Gastrocnemius medialis (tissue), 4 donors: Measurements from ENCODE around the gene CACNA2D1. TPM values are rescaled to one million over a fixed set of nuclear protein-coding genes. Genes with fewer than 3 reads are reported as not detected.

Experiments
- ATAC-seq, 2 donors: fragments of 150-250 bp; one replicate each; pipeline ENCODE4 v1.9.1; 2016
- DNase-seq, 2 donors: peaks; one replicate each; pipeline ENCODE4 v3.0.0-alpha.2; 2019
- H3K27ac ChIP-seq, 4 donors: fragments of 200-600 bp; sonication (generic); 1 replicate in 1 of 4; 2 replicates in 3 of 4; pipeline ENCODE4 v1.5.1; 2016 to 2018; ENCODE audit warnings: mild to moderate bottlenecking in 2 of 4, moderate library complexity in 1 of 4
- H3K27me3 ChIP-seq, 3 donors: fragments of 200-600 bp; sonication (generic) in 2 of 3; 1 replicate in 1 of 3; 2 replicates in 2 of 3; pipeline versions ENCODE4 v1.5.1 to v1.6.0; 2016 to 2019; ENCODE audit warnings: mild to moderate bottlenecking in 1 of 3, moderate library complexity in 1 of 3
- H3K36me3 ChIP-seq, 2 donors: fragments of 200-600 bp; sonication (generic) in 1 of 2; one replicate each; pipeline ENCODE4 v1.5.1; 2017 to 2018
- H3K4me1 ChIP-seq, 2 donors: fragments of 200-600 bp; sonication (generic) in 1 of 2; one replicate each; pipeline ENCODE4 v1.5.1; 2016 to 2017; ENCODE audit warnings: mild to moderate bottlenecking in 2 of 2
- H3K4me3 ChIP-seq, 4 donors: fragments of 200-600 bp; sonication (generic) in 3 of 4; 1 replicate in 1 of 4; 2 replicates in 3 of 4; pipeline ENCODE4 v1.5.1; 2016 to 2019; ENCODE audit warnings: mild to moderate bottlenecking in 2 of 4
- H3K9me3 ChIP-seq, 3 donors: fragments of 200-600 bp; sonication (generic) in 2 of 3; 1 replicate in 1 of 3; 2 replicates in 2 of 3; pipeline ENCODE4 v1.5.1; 2016 to 2019
- CTCF ChIP-seq, 5 experiments: fragments of 450-650 bp in 3 of 5; fragments of 200-600 bp in 2 of 5; sonication (generic) in 2 of 5; IDR thresholded peaks in 4 of 5; conservative IDR thresholded peaks in 1 of 5; 1 replicate in 4 of 5; 2 replicates in 1 of 5; pipeline ENCODE4 v1.5.1; 2016 to 2019; ENCODE audit warnings: antibody characterized with exemption in 5 of 5, mild to moderate bottlenecking in 3 of 5, moderate library complexity in 3 of 5
- POLR2A ChIP-seq, 2 donors: fragments of 450-650 bp; IDR thresholded peaks; one replicate each; pipeline ENCODE4 v1.6.1; 2017; ENCODE audit warnings: antibody characterized with exemption in 2 of 2, mild to moderate bottlenecking in 2 of 2, moderate library complexity in 2 of 2
- in situ Hi-C, 4 donors: fragments of 200-750 bp; cut with MboI; loops; one replicate each; pipeline versions ENCODE4 v1.15.0 to v1.8.0; 2017; ENCODE audit warnings: low sequenced_read_pairs in 4 of 4
- intact Hi-C: fragments of 100-400 bp; cut with DNase I; formaldehyde crosslinking; loops from one replicate; pipeline ENCODE4 v1.15.1; 2023; ENCODE audit warnings: low total_unique reads
- total RNA-seq, 4 donors: library from RNA; depleted of rRNA; stranded (reverse); fragments of >200 nt; gene quantifications; one replicate each; pipeline versions ENCODE4 v1.1.0 to v1.2.3, GENCODE V29; 2016

CACNA2D1 gene
- total RNA-seq, 4 donors from 2014 or later: 83.9 to 157 (median 120) TPM

GRCh38 chr7:82200601-82201000, 243.0 kb downstream of the CACNA2D1 start:
- intact Hi-C loops: no loop called here
- peaks cover 20 to 30% of the 10 kb centered on the region in 2 donors for H3K4me1 ChIP-seq
- DNase-seq: no peak
- TF ChIP-seq CTCF (IDR thresholded peaks at IDR 0.05 in 4 of 5, conservative IDR thresholded peaks at IDR 0.05 in 1 of 5) (no peak), POLR2A (IDR thresholded peaks at IDR 0.05) (no peak)
- no peaks in the 10 kb centered on the region for H3K36me3 ChIP-seq
- in situ Hi-C loops: no loop called here
- no peak overlapping the region for H3K27ac ChIP-seq
- ATAC-seq: no peak
- H3K9me3 ChIP-seq: no peaks in the 10 kb centered on the region
- H3K4me3 ChIP-seq: no peak overlapping the region
- no peaks in the 10 kb centered on the region for H3K27me3 ChIP-seq

GRCh38 chr7:82194016-82194643, 249.4 kb downstream of the CACNA2D1 start:
- H3K27me3 ChIP-seq: no peaks in the 10 kb centered on the region
- peaks cover 40 to 61% of the 10 kb centered on the region in 2 donors for H3K4me1 ChIP-seq
- DNase-seq (no peak), ATAC-seq (peak; percentile 35 to 65)
- in situ Hi-C loops: no loop called here
- H3K4me3 ChIP-seq: no peak overlapping the region
- intact Hi-C loops: no loop called here
- H3K36me3 ChIP-seq: no peaks in the 10 kb centered on the region
- no peak for TF ChIP-seq CTCF (IDR thresholded peaks at IDR 0.05 in 4 of 5, conservative IDR thresholded peaks at IDR 0.05 in 1 of 5)
- TF ChIP-seq POLR2A (IDR thresholded peaks at IDR 0.05): no peak
- H3K27ac ChIP-seq: peak overlapping the region; percentile 13 to 23 (median 21)
- no peaks in the 10 kb centered on the region for H3K9me3 ChIP-seq

GRCh38 chr7:82188636-82189035, 254.9 kb downstream of the CACNA2D1 start:
- DNase-seq (no peak), ATAC-seq (no peak)
- TF ChIP-seq POLR2A (IDR thresholded peaks at IDR 0.05) (no peak), CTCF (IDR thresholded peaks at IDR 0.05 in 4 of 5, conservative IDR thresholded peaks at IDR 0.05 in 1 of 5) (no peak)
- H3K4me3 ChIP-seq: no peak overlapping the region
- no peak overlapping the region for H3K27ac ChIP-seq
- in situ Hi-C loops (no loop called here), intact Hi-C loops (no loop called here)
- no peaks in the 10 kb centered on the region for H3K27me3 ChIP-seq
- no peaks in the 10 kb centered on the region for H3K36me3 ChIP-seq
- H3K9me3 ChIP-seq: no peaks in the 10 kb centered on the region
- H3K4me1 ChIP-seq: peaks cover 25 to 27% of the 10 kb centered on the region in 2 donors

GRCh38 chr7:82185443-82185842, 258.1 kb downstream of the CACNA2D1 start:
- ATAC-seq: no peak
- in situ Hi-C loops: no loop called here
- H3K4me1 ChIP-seq: peaks cover 2 to 3% of the 10 kb centered on the region in 2 donors
- no peaks in the 10 kb centered on the region for H3K9me3 ChIP-seq
- no peak overlapping the region for H3K4me3 ChIP-seq
- H3K27me3 ChIP-seq: no peaks in the 10 kb centered on the region
- H3K27ac ChIP-seq: no peak overlapping the region
- no peak for DNase-seq
- TF ChIP-seq CTCF (IDR thresholded peaks at IDR 0.05 in 4 of 5, conservative IDR thresholded peaks at IDR 0.05 in 1 of 5) (no peak), POLR2A (IDR thresholded peaks at IDR 0.05) (no peak)
- intact Hi-C loops: no loop called here
- no peaks in the 10 kb centered on the region for H3K36me3 ChIP-seq

GRCh38 chr7:82183634-82184033, 259.9 kb downstream of the CACNA2D1 start:
- ATAC-seq (peak in 1 of 2 donors; percentile 60), DNase-seq (no peak)
- H3K4me3 ChIP-seq: no peak overlapping the region
- TF ChIP-seq POLR2A (IDR thresholded peaks at IDR 0.05) (no peak), CTCF (IDR thresholded peaks at IDR 0.05 in 4 of 5, conservative IDR thresholded peaks at IDR 0.05 in 1 of 5) (no peak)
- no peaks in the 10 kb centered on the region for H3K27me3 ChIP-seq
- no peak overlapping the region for H3K27ac ChIP-seq
- intact Hi-C loops: no loop called here
- peaks cover 0 to 3% of the 10 kb centered on the region in 2 donors for H3K4me1 ChIP-seq
- no peaks in the 10 kb centered on the region for H3K36me3 ChIP-seq
- in situ Hi-C loops: no loop called here
- H3K9me3 ChIP-seq: no peaks in the 10 kb centered on the region
